HL-60 (cell line): Measurements from ENCODE around the gene POU2AF3.

Source experiments
- DNase-seq, 2 experiments: peaks; one replicate each; pipeline ENCODE4 v3.0.0-alpha.2; 2010 to 2020; ENCODE audit warnings: low read depth in 1 of 2, low spot score in 1 of 2
- H3K27ac ChIP-seq: fragments of 250-450 bp; sonication (Bioruptor Pico); replicated peaks from 2 replicates; pipeline ENCODE4 v1.5.1; 2020; ENCODE audit warnings: mild to moderate bottlenecking, moderate library complexity
- H3K27me3 ChIP-seq: fragments of 250-450 bp; sonication (Bioruptor Pico); 2 replicates; pipeline ENCODE4 v1.5.1; 2021; ENCODE audit warnings: mild to moderate bottlenecking, moderate library complexity; ENCODE audit not compliant: insufficient read depth, poor library complexity, severe bottlenecking
- H3K4me3 ChIP-seq: replicated peaks from 2 replicates; pipeline ENCODE4 v1.5.1; 2011; ENCODE audit warnings: mild to moderate bottlenecking, control low read depth, low read length; ENCODE audit not compliant: insufficient read depth
- CTCF ChIP-seq: IDR thresholded peaks from one replicate; pipeline ENCODE4 v1.5.1; 2011; ENCODE audit warnings: low read length, control low read depth, inconsistent platforms; ENCODE audit not compliant: insufficient read depth
- GABPA ChIP-seq: IDR thresholded peaks from 2 replicates; pipeline ENCODE4 v1.6.1; 2012; ENCODE audit warnings: low read depth
- POLR2AphosphoS5 ChIP-seq: IDR thresholded peaks from 2 replicates; pipeline ENCODE4 v1.6.1; 2012; ENCODE audit warnings: low read depth
- SPI1 ChIP-seq: IDR thresholded peaks from 2 replicates; pipeline ENCODE4 v1.6.1; 2012; ENCODE audit warnings: low read depth, mild to moderate bottlenecking, borderline replicate concordance
- long read RNA-seq: library from polyadenylated mRNA; unstranded; transcript quantifications from one replicate; pipeline ENCODE4 v2.0.0, GENCODE V29; 2020
- TF ChIP-seq, protein P1 (sequence below): IDR thresholded peaks from 2 replicates; pipeline ENCODE4 v1.6.1; 2012; ENCODE audit warnings: low read depth; ENCODE audit not compliant: insufficient replicate concordance

The POU2AF3 gene, protein sequence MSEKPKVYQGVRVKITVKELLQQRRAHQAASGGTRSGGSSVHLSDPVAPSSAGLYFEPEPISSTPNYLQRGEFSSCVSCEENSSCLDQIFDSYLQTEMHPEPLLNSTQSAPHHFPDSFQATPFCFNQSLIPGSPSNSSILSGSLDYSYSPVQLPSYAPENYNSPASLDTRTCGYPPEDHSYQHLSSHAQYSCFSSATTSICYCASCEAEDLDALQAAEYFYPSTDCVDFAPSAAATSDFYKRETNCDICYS
- long read RNA-seq, result 0 reads

GRCh38 chr11:111298413-111299100 lies at the start of gene POU2AF3:
Gene POU2AF3, plus strand, starts transcription at chr11:111298546. Its CDS starts 36 bp downstream, at chr11:111298582.
- H3K27me3 ChIP-seq, result peaks cover 24% of the 10 kb centered on the region
- H3K27ac ChIP-seq, result no peak within 1 kb of the TSS
- DNase-seq, result no peak
- TF ChIP-seq SPI1 (no peak), GABPA (no peak), POLR2AphosphoS5 (no peak), CTCF (no peak)
- TF ChIP-seq, protein P1, sequence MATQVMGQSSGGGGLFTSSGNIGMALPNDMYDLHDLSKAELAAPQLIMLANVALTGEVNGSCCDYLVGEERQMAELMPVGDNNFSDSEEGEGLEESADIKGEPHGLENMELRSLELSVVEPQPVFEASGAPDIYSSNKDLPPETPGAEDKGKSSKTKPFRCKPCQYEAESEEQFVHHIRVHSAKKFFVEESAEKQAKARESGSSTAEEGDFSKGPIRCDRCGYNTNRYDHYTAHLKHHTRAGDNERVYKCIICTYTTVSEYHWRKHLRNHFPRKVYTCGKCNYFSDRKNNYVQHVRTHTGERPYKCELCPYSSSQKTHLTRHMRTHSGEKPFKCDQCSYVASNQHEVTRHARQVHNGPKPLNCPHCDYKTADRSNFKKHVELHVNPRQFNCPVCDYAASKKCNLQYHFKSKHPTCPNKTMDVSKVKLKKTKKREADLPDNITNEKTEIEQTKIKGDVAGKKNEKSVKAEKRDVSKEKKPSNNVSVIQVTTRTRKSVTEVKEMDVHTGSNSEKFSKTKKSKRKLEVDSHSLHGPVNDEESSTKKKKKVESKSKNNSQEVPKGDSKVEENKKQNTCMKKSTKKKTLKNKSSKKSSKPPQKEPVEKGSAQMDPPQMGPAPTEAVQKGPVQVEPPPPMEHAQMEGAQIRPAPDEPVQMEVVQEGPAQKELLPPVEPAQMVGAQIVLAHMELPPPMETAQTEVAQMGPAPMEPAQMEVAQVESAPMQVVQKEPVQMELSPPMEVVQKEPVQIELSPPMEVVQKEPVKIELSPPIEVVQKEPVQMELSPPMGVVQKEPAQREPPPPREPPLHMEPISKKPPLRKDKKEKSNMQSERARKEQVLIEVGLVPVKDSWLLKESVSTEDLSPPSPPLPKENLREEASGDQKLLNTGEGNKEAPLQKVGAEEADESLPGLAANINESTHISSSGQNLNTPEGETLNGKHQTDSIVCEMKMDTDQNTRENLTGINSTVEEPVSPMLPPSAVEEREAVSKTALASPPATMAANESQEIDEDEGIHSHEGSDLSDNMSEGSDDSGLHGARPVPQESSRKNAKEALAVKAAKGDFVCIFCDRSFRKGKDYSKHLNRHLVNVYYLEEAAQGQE, result no peak
- H3K4me3 ChIP-seq, result peak within 1 kb of the TSS; percentile 18; the same call in 1 of the 2 replicates

GRCh38 chr11:111250936-111251335 lies 47.4 kb upstream of the POU2AF3 start:
- DNase-seq, result no peak
- Histone ChIP-seq H3K4me3 (no peak overlapping the region), H3K27me3 (peaks cover 2% of the 10 kb centered on the region), H3K27ac (no peak overlapping the region)
- TF ChIP-seq SPI1 (no peak), POLR2AphosphoS5 (no peak), CTCF (no peak), GABPA (no peak)
- TF ChIP-seq, protein P1, result no peak

DNA sequence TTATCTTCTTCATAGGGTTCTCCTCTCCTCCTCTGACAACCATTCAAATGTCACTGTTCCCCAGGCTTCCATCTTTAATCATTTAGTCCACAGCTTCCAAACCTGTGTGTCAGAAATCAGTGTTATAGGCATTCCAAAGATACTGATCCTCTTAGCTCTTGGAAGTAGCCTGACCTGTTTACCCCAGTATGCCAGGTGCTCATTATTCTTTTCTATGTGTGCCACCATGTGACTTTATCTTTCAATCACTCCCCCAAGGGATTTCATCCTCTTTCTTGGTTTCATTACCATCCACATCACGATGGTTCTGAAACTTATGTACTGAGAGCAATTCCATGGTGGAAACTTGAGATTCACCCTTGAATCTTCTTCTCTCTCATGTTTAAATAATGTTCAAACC lies 45.2 kb upstream of the POU2AF3 start:
- TF ChIP-seq SPI1 (no peak), CTCF (no peak), POLR2AphosphoS5 (no peak), GABPA (no peak)
- TF ChIP-seq, protein P1, result no peak
- DNase-seq, result no peak
- H3K4me3 ChIP-seq, result no peak overlapping the region
- H3K27ac ChIP-seq, result no peak overlapping the region
- peaks cover 2% of the 10 kb centered on the region for H3K27me3 ChIP-seq
